Thoracic aorta (tissue), 2 donors: ENCODE results near the gene ST3GAL6. TPM values are rescaled to one million over a fixed set of nuclear protein-coding genes. Genes with fewer than 3 reads are reported as not detected.

Source experiments
- ATAC-seq: fragments of 150-250 bp; one replicate; pipeline ENCODE4 v1.8.0; 2017; ENCODE audit warnings: low read depth; ENCODE audit not compliant: insufficient number of reproducible peaks, low FRiP score
- DNase-seq: peaks from one replicate; pipeline ENCODE4 v3.0.0-alpha.2; 2020; ENCODE audit warnings: low spot score
- H3K27ac ChIP-seq, 2 donors: fragments of 200-600 bp; sonication (generic); 1 replicate in 1 of 2; 2 replicates in 1 of 2; pipeline ENCODE4 v1.5.1; 2016; ENCODE audit warnings: mild to moderate bottlenecking in 2 of 2, moderate library complexity in 2 of 2
- H3K27me3 ChIP-seq: fragments of 200-600 bp; sonication (generic); replicated peaks from 2 replicates; pipeline ENCODE4 v1.6.0; 2016; ENCODE audit warnings: mild to moderate bottlenecking; ENCODE audit not compliant: insufficient read depth
- H3K36me3 ChIP-seq: fragments of 200-600 bp; sonication (generic); one replicate; pipeline ENCODE4 v1.5.1; 2016
- H3K4me1 ChIP-seq, 2 donors: fragments of 200-600 bp; sonication (generic); 1 replicate in 1 of 2; 2 replicates in 1 of 2; pipeline versions ENCODE4 v1.5.1 to v1.6.0; 2016; ENCODE audit warnings: low read depth in 2 of 2, mild to moderate bottlenecking in 1 of 2; ENCODE audit not compliant: control insufficient read depth in 1 of 2
- H3K4me3 ChIP-seq: fragments of 200-600 bp; sonication (generic); 2 replicates; pipeline ENCODE4 v1.5.1; 2016; ENCODE audit warnings: mild to moderate bottlenecking
- H3K9me3 ChIP-seq: fragments of 200-600 bp; sonication (generic); 2 replicates; pipeline ENCODE4 v1.5.1; 2016
- CTCF ChIP-seq: fragments of 200-600 bp; sonication (generic); IDR thresholded peaks from one replicate; pipeline ENCODE4 v1.5.1; 2019; ENCODE audit warnings: antibody characterized with exemption
- total RNA-seq, 2 donors: library from RNA; depleted of rRNA; stranded (reverse); fragments of >200 nt; gene quantifications; one replicate each; pipeline versions ENCODE4 v1.1.0 to v1.2.3, GENCODE V29; 2016

Gene ST3GAL6
- total RNA-seq, 2 donors from 2014 or later: 12.0 to 16.9 TPM

GRCh38 chr3:98808071-98808470 lies 44.9 kb downstream of the ST3GAL6 start:
- no peak for TF ChIP-seq CTCF
- Histone ChIP-seq H3K36me3 (peaks cover 5% of the 10 kb centered on the region), H3K27ac (no peak overlapping the region), H3K9me3 (no peaks in the 10 kb centered on the region), H3K4me1 (no peaks in the 10 kb centered on the region), H3K4me3 (no peak overlapping the region), H3K27me3 (no peaks in the 10 kb centered on the region)
- ATAC-seq (no peak), DNase-seq (no peak)

GRCh38 chr3:98809557-98809956 lies 46.4 kb downstream of the ST3GAL6 start:
- Histone ChIP-seq H3K36me3 (peaks cover 6% of the 10 kb centered on the region), H3K4me3 (no peak overlapping the region), H3K27ac (no peak overlapping the region), H3K9me3 (no peaks in the 10 kb centered on the region), H3K4me1 (no peaks in the 10 kb centered on the region), H3K27me3 (no peaks in the 10 kb centered on the region)
- ATAC-seq (peak; percentile 50), DNase-seq (no peak)
- no peak for TF ChIP-seq CTCF

- Histone ChIP-seq H3K27me3 (no peaks in the 10 kb centered on the region), H3K9me3 (no peaks in the 10 kb centered on the region), H3K4me3 (no peak overlapping the region), H3K27ac (no peak overlapping the region), H3K36me3 (peaks cover 5% of the 10 kb centered on the region), H3K4me1 (no peaks in the 10 kb centered on the region)
- TF ChIP-seq CTCF: no peak
- ATAC-seq (no peak), DNase-seq (no peak)
Measured at GRCh38 chr3:98811048-98811447, 47.9 kb downstream of the ST3GAL6 start.

GRCh38 chr3:98812851-98813374 lies 49.8 kb downstream of the ST3GAL6 start:
- Histone ChIP-seq H3K9me3 (no peaks in the 10 kb centered on the region), H3K4me3 (no peak overlapping the region), H3K27me3 (no peaks in the 10 kb centered on the region), H3K27ac (no peak overlapping the region), H3K36me3 (peaks cover 4% of the 10 kb centered on the region), H3K4me1 (no peaks in the 10 kb centered on the region)
- DNase-seq (no peak), ATAC-seq (no peak)
- TF ChIP-seq CTCF: peak; percentile 70

- DNase-seq (no peak), ATAC-seq (no peak)
- H3K4me3 ChIP-seq: no peak overlapping the region
- no peak for TF ChIP-seq CTCF
- H3K36me3 ChIP-seq: peaks cover 4% of the 10 kb centered on the region
- no peak overlapping the region for H3K27ac ChIP-seq
- no peaks in the 10 kb centered on the region for H3K27me3 ChIP-seq
- no peaks in the 10 kb centered on the region for H3K4me1 ChIP-seq
- H3K9me3 ChIP-seq: no peaks in the 10 kb centered on the region
Measured at GRCh38 chr3:98814817-98815420, 51.8 kb downstream of the ST3GAL6 start.
